MM.1S (cell line): ENCODE measurements around the gene WSB2.

Source experiments
- DNase-seq: peaks from one replicate; pipeline ENCODE4 v3.0.0-alpha.2; 2015
- H2AFZ ChIP-seq: fragments of 300-600 bp; sonication (generic); 2 replicates; pipeline ENCODE4 v1.6.0; 2016; ENCODE audit warnings: antibody characterized with exemption, low read length
- H3F3A ChIP-seq: fragments of 300-600 bp; sonication (generic); 2 replicates; pipeline ENCODE4 v1.6.1; 2016; ENCODE audit warnings: mild to moderate bottlenecking, antibody characterized with exemption, low read length, moderate library complexity, mixed read lengths; ENCODE audit not compliant: insufficient read depth
- H3K27ac ChIP-seq: fragments of 300-600 bp; sonication (generic); 2 replicates; pipeline ENCODE4 v1.5.1; 2016; ENCODE audit warnings: mild to moderate bottlenecking, low read length
- H3K27me3 ChIP-seq: fragments of 300-600 bp; sonication (generic); replicated peaks from 2 replicates; pipeline ENCODE4 v1.6.0; 2016; ENCODE audit warnings: low read length; ENCODE audit not compliant: insufficient read depth
- H3K36me3 ChIP-seq: fragments of 300-600 bp; sonication (generic); replicated peaks from 2 replicates; pipeline ENCODE4 v1.6.1; 2016; ENCODE audit warnings: mild to moderate bottlenecking, low read length, mixed read lengths; ENCODE audit not compliant: insufficient read depth
- H3K4me1 ChIP-seq: fragments of 300-600 bp; sonication (generic); 2 replicates; pipeline ENCODE4 v1.6.1; 2016; ENCODE audit warnings: low read length, mixed read lengths
- H3K4me2 ChIP-seq: fragments of 300-600 bp; sonication (generic); 2 replicates; pipeline ENCODE4 v1.6.0; 2016; ENCODE audit warnings: low read depth, low read length
- H3K4me3 ChIP-seq: fragments of 300-600 bp; sonication (generic); 2 replicates; pipeline ENCODE4 v1.5.1; 2016; ENCODE audit warnings: low read length, mixed read lengths
- H3K79me2 ChIP-seq: fragments of 300-600 bp; sonication (generic); 2 replicates; pipeline ENCODE4 v1.6.1; 2016; ENCODE audit warnings: mixed run types, low read length, mixed read lengths
- H3K9ac ChIP-seq: fragments of 300-600 bp; sonication (generic); 2 replicates; pipeline ENCODE4 v1.6.1; 2016; ENCODE audit warnings: low read length, mixed read lengths
- H3K9me2 ChIP-seq: fragments of 300-600 bp; sonication (generic); replicated peaks from 2 replicates; pipeline ENCODE4 v1.6.1; 2016; ENCODE audit warnings: mild to moderate bottlenecking, low read length, mixed read lengths; ENCODE audit not compliant: insufficient read depth
- H3K9me3 ChIP-seq: fragments of 300-600 bp; sonication (generic); replicated peaks from 2 replicates; pipeline ENCODE4 v1.6.1; 2016; ENCODE audit warnings: mild to moderate bottlenecking, low read length, mixed read lengths; ENCODE audit not compliant: insufficient read depth
- H4K20me1 ChIP-seq: fragments of 300-600 bp; sonication (generic); 2 replicates; pipeline ENCODE4 v1.6.1; 2016; ENCODE audit warnings: mild to moderate bottlenecking, low read length, moderate library complexity, mixed read lengths; ENCODE audit not compliant: insufficient read depth
- CTCF ChIP-seq: fragments of 300-600 bp; sonication (generic); IDR thresholded peaks from 2 replicates; pipeline ENCODE4 v1.5.1; 2016; ENCODE audit warnings: antibody characterized with exemption, low read length, mixed read lengths
- EZH2 ChIP-seq: fragments of 300-600 bp; sonication (generic); optimal IDR thresholded peaks from 2 replicates; pipeline ENCODE3; 2017; ENCODE audit warnings: low read depth, mild to moderate bottlenecking, antibody characterized with exemption, low read length, mixed read lengths
- EZH2phosphoT487 ChIP-seq: fragments of 300-600 bp; sonication (generic); IDR thresholded peaks from 2 replicates; pipeline ENCODE4 v1.6.1; 2018; ENCODE audit warnings: antibody characterized with exemption, low read length

WSB2 gene

DNA sequence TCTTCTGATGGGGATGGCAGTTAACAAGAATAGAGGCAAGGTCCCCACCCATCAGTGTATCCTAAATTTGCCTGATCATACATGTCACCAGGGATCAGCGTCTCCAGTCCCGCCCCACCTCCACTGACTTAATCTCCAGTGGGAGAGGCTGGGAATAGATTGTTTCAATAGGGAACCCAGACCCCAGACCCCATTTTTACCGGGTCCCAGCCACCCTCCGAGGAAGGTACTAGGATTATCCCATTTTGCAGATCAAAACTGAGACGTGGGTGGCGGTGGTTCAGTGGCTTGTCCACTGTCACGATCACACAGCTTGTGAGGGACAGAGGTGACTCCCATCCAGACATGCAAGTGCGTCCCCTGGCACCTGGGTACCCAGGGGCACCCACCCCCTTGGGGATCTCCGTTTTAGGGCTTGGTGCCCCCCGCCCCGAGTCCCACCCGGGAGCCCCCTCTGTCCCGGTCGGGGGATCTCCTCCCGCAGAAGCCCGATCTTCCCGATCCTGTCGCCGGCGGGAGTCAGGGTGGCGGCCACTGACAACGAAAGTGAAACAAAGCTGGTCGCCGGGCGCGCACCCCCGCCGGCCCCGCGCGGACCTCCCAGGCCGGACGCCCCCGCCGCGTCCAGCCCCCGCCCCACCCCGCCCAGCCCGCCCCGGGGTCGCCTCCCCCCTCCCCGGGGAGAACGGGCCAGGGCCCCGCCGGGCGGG, 523 bp downstream of the WSB2 start:
- peak overlapping the region; percentile 63 for H3K4me2 ChIP-seq
- peak overlapping the region; percentile 42; the same call in 1 of the 2 replicates for H3K9ac ChIP-seq
- H3K36me3 ChIP-seq, result no peaks in the 10 kb centered on the region
- no peak overlapping the region for H3K27ac ChIP-seq
- no peaks in the 10 kb centered on the region for H3K4me1 ChIP-seq
- DNase-seq, result no peak
- no peaks in the 10 kb centered on the region for H3K9me3 ChIP-seq
- no peaks in the 10 kb centered on the region for H3K79me2 ChIP-seq
- peak overlapping the region; percentile 58 for H3K4me3 ChIP-seq
- H3K27me3 ChIP-seq, result no peaks in the 10 kb centered on the region
- H3F3A ChIP-seq, result no peaks in the 10 kb centered on the region
- H3K9me2 ChIP-seq, result no peaks in the 10 kb centered on the region
- H4K20me1 ChIP-seq, result no peaks in the 10 kb centered on the region
- H2AFZ ChIP-seq, result peak overlapping the region; percentile 51
- TF ChIP-seq EZH2phosphoT487 (no peak), EZH2 (no peak)

DNA sequence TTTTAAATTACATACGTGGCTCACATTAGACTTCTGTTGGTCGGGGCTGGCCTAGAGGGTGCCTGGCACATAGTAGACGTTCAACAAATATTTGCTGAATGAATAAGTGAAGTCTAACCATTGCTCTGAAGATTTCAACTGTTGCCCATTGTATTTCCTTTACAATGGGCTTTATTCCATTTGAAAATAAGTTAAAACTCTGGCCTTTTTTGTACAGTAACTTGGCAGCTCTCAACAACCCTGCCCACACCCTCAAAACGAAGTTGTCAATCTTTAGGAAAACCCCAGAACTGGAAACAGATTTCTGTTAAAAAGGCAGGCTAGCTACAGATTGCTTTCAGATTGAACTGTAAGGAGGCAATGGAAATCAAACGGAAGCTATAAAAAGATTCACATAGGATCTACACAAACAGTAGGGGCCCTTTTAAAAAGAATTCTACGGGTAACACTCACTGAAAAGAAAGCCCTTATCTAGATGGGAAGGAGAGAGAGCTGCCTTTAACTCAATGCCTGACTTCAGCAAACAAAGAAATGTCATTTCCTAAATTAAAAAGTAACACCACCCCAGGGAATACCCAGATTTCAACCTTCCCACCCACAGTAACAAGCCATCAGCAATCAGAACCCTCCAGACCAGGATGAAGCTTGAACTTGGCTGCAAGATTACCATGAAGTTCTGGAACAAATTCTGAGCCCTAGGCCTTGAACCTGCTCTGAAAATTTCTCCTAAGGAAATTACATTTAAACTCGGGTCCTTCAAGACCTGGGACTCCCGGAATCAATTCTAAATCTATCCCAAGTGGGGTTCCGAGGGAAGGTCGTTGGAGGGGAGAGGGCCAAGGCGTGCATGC, 1.4 kb downstream of the WSB2 start:
- Histone ChIP-seq H3K79me2 (no peaks in the 10 kb centered on the region), H3K4me2 (no peak overlapping the region), H3K36me3 (no peaks in the 10 kb centered on the region), H3K4me3 (no peak overlapping the region), H3K27me3 (no peaks in the 10 kb centered on the region), H4K20me1 (no peaks in the 10 kb centered on the region), H2AFZ (no peak overlapping the region), H3F3A (no peaks in the 10 kb centered on the region), H3K4me1 (no peaks in the 10 kb centered on the region), H3K27ac (no peak overlapping the region), H3K9me3 (no peaks in the 10 kb centered on the region), H3K9ac (no peak overlapping the region), H3K9me2 (no peaks in the 10 kb centered on the region)
- TF ChIP-seq EZH2phosphoT487 (no peak), EZH2 (no peak), CTCF (no peak)
- DNase-seq, result no peak

GRCh38 chr12:118058881-118059280, 2.1 kb downstream of the WSB2 start:
- H3K36me3 ChIP-seq, result no peaks in the 10 kb centered on the region
- H3F3A ChIP-seq, result no peaks in the 10 kb centered on the region
- DNase-seq, result no peak
- no peaks in the 10 kb centered on the region for H3K27me3 ChIP-seq
- no peak overlapping the region for H3K27ac ChIP-seq
- no peak overlapping the region for H3K4me3 ChIP-seq
- H3K9ac ChIP-seq, result no peak overlapping the region
- no peaks in the 10 kb centered on the region for H3K4me1 ChIP-seq
- H2AFZ ChIP-seq, result no peak overlapping the region
- no peaks in the 10 kb centered on the region for H3K9me3 ChIP-seq
- no peaks in the 10 kb centered on the region for H3K9me2 ChIP-seq
- TF ChIP-seq EZH2 (no peak), CTCF (no peak), EZH2phosphoT487 (no peak)
- no peak overlapping the region for H3K4me2 ChIP-seq
- no peaks in the 10 kb centered on the region for H3K79me2 ChIP-seq
- H4K20me1 ChIP-seq, result no peaks in the 10 kb centered on the region

DNA sequence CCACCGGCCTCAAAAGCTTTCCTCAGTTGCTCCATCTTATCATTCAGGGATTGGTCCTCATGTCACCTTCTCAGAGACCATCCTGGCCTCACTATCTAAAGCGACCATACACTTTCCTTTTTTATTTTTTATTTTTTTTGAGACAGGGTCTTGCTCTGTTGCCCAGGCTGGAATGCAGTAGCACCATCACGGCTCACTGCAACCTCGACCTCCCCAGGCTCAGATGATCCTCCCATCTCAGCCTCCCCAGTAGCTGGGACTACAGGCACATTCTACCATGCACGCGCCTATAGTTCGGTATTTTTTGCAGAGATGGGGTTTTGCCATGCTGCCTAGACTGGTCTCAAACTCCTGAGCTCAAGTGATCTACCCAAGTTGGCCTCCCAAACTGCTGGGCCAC, 2.8 kb downstream of the WSB2 start:
- Histone ChIP-seq H3K9me3 (no peaks in the 10 kb centered on the region), H3K36me3 (no peaks in the 10 kb centered on the region), H3F3A (no peaks in the 10 kb centered on the region), H3K9ac (no peak overlapping the region), H4K20me1 (no peaks in the 10 kb centered on the region), H3K27ac (no peak overlapping the region), H3K4me2 (no peak overlapping the region), H3K9me2 (no peaks in the 10 kb centered on the region), H3K4me1 (no peaks in the 10 kb centered on the region), H3K27me3 (no peaks in the 10 kb centered on the region), H3K4me3 (no peak overlapping the region), H2AFZ (no peak overlapping the region), H3K79me2 (no peaks in the 10 kb centered on the region)
- no peak for DNase-seq
- no peak for TF ChIP-seq EZH2phosphoT487
- TF ChIP-seq CTCF, result no peak
- TF ChIP-seq EZH2, result no peak
